Type B pancreatic cell (in vitro differentiated cells): ENCODE data around the gene BABAM2. TPM values are rescaled to one million over a fixed set of nuclear protein-coding genes. Genes with fewer than 3 reads are reported as not detected.
"Not testable (repeated sequence)": the region's sequence is repeated elsewhere in the genome, so short reads cannot be mapped to it uniquely, and the experiment has no call there.

ENCODE experiments used
- DNase-seq: peaks from one replicate; pipeline ENCODE4 v3.0.0; 2021; ENCODE audit warnings: mixed read lengths; ENCODE audit not compliant: unreplicated experiment; ENCODE audit errors: extremely low spot score
- H3K27ac Mint-ChIP-seq: 2 replicates; pipeline ENCODE4 v1.8.0; 2021; ENCODE audit warnings: mild to moderate bottlenecking, mixed read lengths
- H3K27me3 Mint-ChIP-seq: 2 replicates; pipeline ENCODE4 v1.8.0; 2021; ENCODE audit warnings: mixed read lengths
- H3K36me3 Mint-ChIP-seq: 2 replicates; pipeline ENCODE4 v1.8.0; 2021; ENCODE audit warnings: mixed read lengths
- H3K4me1 Mint-ChIP-seq: one replicate; pipeline ENCODE4 v1.8.0; 2021; ENCODE audit warnings: mixed read lengths; ENCODE audit not compliant: unreplicated experiment
- H3K4me3 Mint-ChIP-seq: 2 replicates; pipeline ENCODE4 v1.8.0; 2021; ENCODE audit warnings: mild to moderate bottlenecking, mixed read lengths
- H3K9me3 Mint-ChIP-seq: 2 replicates; pipeline ENCODE4 v1.8.0; 2021; ENCODE audit warnings: mixed read lengths
- CTCF ChIP-seq: fragments of 200-600 bp; sonication (generic); conservative IDR thresholded peaks from 2 replicates; pipeline ENCODE4 v1.5.0; 2021; ENCODE audit warnings: antibody characterized with exemption, mild to moderate bottlenecking
- total RNA-seq: library from RNA; stranded (reverse); gene quantifications from 2 replicates; pipeline ENCODE4 v1.2.1, GENCODE V29; 2021; ENCODE audit warnings: low replicate concordance

BABAM2 gene
- total RNA-seq, 1 donor from 2014 or later: 30.4 TPM

DNA sequence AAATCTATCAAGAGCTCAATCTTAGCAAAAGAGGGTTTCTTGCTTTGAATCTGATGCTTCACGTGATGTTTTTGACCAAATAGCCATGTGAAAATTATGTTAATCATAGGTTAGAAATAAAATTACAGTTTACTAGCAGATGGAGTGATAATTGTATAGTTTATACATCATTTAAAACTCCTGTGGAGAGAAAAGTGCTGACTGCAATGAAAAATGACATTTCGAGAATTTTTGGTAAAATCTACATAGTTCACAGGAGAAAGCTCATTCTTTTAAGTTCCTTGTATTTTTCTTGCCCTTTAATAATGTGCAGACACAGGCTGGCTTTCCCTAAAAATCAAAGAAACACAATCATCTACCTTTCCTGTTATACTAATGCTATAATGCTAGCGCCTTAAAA is 33.6 kb upstream of the BABAM2 start:
- Mint-ChIP-seq H3K9me3 (peaks cover 10% of the 10 kb centered on the region), H3K27ac (no peak overlapping the region), H3K4me3 (no peak overlapping the region), H3K4me1 (no peaks in the 10 kb centered on the region), H3K27me3 (no peaks in the 10 kb centered on the region), H3K36me3 (peaks cover 7% of the 10 kb centered on the region)
- no peak for TF ChIP-seq CTCF
- DNase-seq: no peak

- peaks cover 10% of the 10 kb centered on the region for H3K9me3 Mint-ChIP-seq
- no peak for DNase-seq
- H3K4me1 Mint-ChIP-seq: no peaks in the 10 kb centered on the region
- H3K27me3 Mint-ChIP-seq: no peaks in the 10 kb centered on the region
- no peak for TF ChIP-seq CTCF
- H3K27ac Mint-ChIP-seq: no peak overlapping the region
- H3K36me3 Mint-ChIP-seq: peaks cover 7% of the 10 kb centered on the region
- no peak overlapping the region for H3K4me3 Mint-ChIP-seq
Observed at GRCh38 chr2:27857417-27858172, 32.9 kb upstream of the BABAM2 start.

DNA sequence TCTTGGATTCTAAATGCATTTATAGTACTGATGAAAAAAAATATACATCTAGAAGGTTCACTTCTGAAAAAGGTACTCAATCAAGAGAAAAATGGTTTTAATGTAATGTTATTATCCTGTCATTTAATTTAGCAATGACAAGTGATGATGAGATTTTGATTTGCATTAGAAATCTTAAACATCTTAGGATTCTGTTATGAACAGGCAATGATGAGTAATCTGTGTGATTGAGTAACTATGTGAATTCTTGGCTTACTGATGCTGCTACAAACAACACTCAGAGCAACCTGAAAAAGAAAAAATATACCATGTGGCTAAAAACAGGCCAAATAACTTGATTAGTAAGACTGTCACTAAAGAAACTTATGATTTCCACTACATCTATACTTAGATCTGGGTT is 30.4 kb upstream of the BABAM2 start:
- peaks cover 8% of the 10 kb centered on the region for H3K9me3 Mint-ChIP-seq
- H3K36me3 Mint-ChIP-seq: peaks cover 3% of the 10 kb centered on the region
- DNase-seq: no peak
- H3K27me3 Mint-ChIP-seq: no peaks in the 10 kb centered on the region
- peaks cover 7% of the 10 kb centered on the region for H3K4me1 Mint-ChIP-seq
- H3K27ac Mint-ChIP-seq: no peak overlapping the region
- TF ChIP-seq CTCF: no peak
- no peak overlapping the region for H3K4me3 Mint-ChIP-seq

- H3K27me3 Mint-ChIP-seq: no peaks in the 10 kb centered on the region
Observed at GRCh38 chr2:27863146-27863545, 27.4 kb upstream of the BABAM2 start.

GRCh38 chr2:27863955-27864354 is 26.6 kb upstream of the BABAM2 start:
- H3K36me3 Mint-ChIP-seq, H3K27ac Mint-ChIP-seq: not testable (repeated sequence)

More at GRCh38 chr2:27863146-27863545, 27.4 kb upstream of the BABAM2 start:
- Mint-ChIP-seq H3K9me3 (no peaks in the 10 kb centered on the region), H3K36me3 (no peaks in the 10 kb centered on the region), H3K27ac (no peak overlapping the region), H3K4me3 (no peak overlapping the region), H3K4me1 (peaks cover 7% of the 10 kb centered on the region)
- no peak for TF ChIP-seq CTCF
- DNase-seq: no peak

DNA sequence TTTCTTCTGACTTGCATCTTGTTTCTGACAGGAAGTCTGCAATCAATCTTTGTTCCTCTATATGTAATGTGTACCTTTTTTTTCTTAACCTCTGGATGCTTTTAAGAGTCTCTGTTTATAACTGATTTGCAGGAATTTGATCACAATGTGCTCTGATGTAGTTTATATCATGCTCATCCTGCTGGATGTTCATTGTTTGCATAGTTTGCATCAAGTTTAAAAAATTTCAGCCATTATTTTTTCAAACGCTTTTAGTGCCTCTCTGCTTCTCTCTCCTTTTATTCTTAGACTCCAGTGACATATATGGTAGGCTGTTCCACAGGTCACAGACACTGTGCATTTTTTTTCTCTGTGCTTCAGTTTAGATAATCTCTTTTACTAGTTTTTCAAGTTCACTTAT is 24.3 kb upstream of the BABAM2 start:
- H3K36me3 Mint-ChIP-seq: no peaks in the 10 kb centered on the region
- no peaks in the 10 kb centered on the region for H3K9me3 Mint-ChIP-seq
- no peak overlapping the region for H3K27ac Mint-ChIP-seq
- no peak for DNase-seq
- TF ChIP-seq CTCF: no peak
- peaks cover 7% of the 10 kb centered on the region for H3K4me1 Mint-ChIP-seq
- no peak overlapping the region for H3K4me3 Mint-ChIP-seq
- no peaks in the 10 kb centered on the region for H3K27me3 Mint-ChIP-seq

More at GRCh38 chr2:27863955-27864354, 26.6 kb upstream of the BABAM2 start:
- not testable (repeated sequence) for DNase-seq, H3K9me3 Mint-ChIP-seq, H3K4me1 Mint-ChIP-seq, H3K4me3 Mint-ChIP-seq, H3K27me3 Mint-ChIP-seq
